PFSK-1 (cell line): ENCODE data around the gene AKT2.

Experiments
- POLR2AphosphoS5 ChIP-seq: IDR thresholded peaks from 2 replicates; pipeline ENCODE4 v1.6.1; 2012; ENCODE audit warnings: low read depth, mild to moderate bottlenecking, control low read depth, low read length, moderate library complexity
- REST ChIP-seq, 2 experiments: IDR thresholded peaks; 2 replicates each; pipeline versions ENCODE4 v1.6.1 to v1.8.0; 2011 to 2012; ENCODE audit warnings: low read depth in 2 of 2, low read length in 2 of 2, control low read depth in 1 of 2, inconsistent platforms in 1 of 2, mild to moderate bottlenecking in 1 of 2, moderate library complexity in 1 of 2; ENCODE audit not compliant: insufficient read depth in 1 of 2

- TF ChIP-seq REST (IDR thresholded peaks at IDR 0.05; ENCODE audit: insufficient read depth in 1 of 2, low read depth in 2 of 2, low read length in 2 of 2) = no peak
- no peak for TF ChIP-seq POLR2AphosphoS5
These were observed 17.5 kb downstream of the AKT2 start for GRCh38 chr19:40267601-40267997.
